DMS79 (cell line): ENCODE data around the gene CES3.
"Not testable (repeated sequence)": the region's sequence is repeated elsewhere in the genome, so short reads cannot be mapped to it uniquely, and the experiment has no call there.

Experiments used
- DNase-seq: peaks from one replicate; lab custom pipeline; 2025; lab: John Stamatoyannopoulos, UW

The CES3 gene

GRCh38 chr16:66972983-66973382 lies 11.9 kb downstream of the CES3 start:
- DNase-seq = no peak

DNA sequence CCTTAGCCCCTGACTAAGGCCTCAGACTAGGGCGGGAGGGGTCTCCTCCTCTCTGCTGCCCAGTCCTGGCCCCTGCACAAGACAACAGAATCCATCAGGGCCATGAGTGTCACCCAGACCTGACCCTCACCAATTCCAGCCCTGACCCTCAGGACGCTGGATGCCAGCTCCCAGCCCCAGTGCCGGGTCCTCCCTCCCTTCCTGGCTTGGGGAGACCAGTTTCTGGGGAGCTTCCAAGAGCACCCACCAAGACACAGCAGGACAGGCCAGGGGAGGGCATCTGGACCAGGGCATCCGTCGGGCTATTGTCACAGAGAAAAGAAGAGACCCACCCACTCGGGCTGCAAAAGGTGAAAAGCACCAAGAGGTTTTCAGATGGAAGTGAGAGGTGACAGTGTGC lies 12.7 kb downstream of the CES3 start:
- DNase-seq = no peak

DNA sequence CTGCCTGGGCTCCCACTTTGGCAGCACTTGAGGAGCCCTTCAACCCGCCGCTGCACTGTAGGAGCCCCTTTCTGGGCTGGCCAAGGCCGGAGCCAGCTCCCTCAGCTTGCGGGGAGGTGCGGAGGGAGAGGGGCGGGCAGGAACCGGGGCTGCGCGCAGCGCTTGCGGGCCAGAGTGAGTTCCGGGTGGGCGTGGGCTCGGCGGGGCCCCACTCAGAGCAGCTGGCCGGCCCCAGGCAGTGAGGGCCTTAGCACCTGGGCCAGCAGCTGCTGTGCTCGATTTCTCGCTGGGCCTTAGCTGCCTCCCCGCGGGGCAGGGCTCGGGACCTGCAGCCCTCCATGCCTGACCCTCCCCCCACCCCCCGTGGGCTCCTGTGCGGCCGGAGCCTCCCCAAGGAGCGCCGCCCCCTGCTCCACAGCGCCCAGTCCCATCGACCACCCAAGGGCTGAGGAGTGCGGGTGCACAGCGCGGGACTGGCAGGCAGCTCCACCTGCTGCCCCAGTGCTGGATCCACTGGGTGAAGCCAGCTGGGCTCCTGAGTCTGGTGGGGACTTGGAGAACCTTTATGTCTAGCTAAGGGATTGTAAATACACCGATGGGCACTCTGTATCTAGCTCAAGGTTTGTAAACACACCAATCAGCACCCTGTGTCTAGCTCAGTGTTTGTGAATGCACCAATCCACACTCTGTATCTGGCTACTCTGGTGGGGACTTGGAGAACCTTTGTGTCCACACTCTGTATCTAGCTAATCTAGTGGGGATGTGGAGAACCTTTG lies 13.3 kb downstream of the CES3 start:
- DNase-seq = not testable (repeated sequence)

DNA sequence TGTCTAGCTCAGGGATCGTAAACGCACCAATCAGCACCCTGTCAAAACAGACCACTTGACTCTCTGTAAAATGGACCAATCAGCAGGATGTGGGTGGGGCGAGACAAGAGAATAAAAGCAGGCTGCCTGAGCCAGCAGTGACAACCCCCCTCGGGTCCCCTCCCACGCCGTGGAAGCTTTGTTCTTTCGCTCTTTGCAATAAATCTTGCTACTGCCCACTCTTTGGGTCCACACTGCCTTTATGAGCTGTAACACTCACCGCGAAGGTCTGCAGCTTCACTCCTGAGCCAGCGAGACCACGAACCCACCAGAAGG lies 13.8 kb downstream of the CES3 start:
- not testable (repeated sequence) for DNase-seq

DNA sequence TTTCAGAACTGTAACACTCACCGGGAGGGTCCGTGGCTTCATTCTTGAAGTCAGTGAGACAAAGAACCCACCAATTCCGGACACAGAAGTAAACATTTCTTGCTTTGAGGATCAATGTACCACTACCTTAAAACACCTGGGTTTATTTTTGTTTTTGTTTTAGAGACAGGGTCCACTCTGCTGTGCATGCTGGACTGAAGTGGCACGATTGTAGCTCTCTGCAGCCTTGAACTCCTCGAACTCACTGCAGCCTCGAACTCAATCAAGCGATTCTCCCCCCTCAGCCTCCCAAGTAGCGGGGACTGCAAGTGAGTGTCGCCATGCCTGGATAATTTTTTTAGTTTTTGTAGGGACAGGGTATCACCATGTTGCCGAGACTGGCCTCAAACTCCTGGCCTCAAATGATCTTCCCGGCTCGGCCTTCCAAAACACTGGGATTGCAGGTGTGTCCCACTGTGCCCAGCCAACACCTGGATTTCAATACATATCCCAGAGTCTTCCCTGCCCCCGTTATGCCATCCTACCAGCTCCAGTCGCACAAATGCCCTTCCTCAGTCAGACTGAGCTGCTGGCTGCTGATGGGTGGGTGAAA lies 14.3 kb downstream of the CES3 start:
- DNase-seq = no peak

GRCh38 chr16:66976746-66977145 lies 15.7 kb downstream of the CES3 start:
- DNase-seq = no peak

- no peak for DNase-seq
These were observed 16.5 kb downstream of the CES3 start for GRCh38 chr16:66977341-66978113.

GRCh38 chr16:66979011-66979717 lies 18.1 kb downstream of the CES3 start:
- DNase-seq = no peak

GRCh38 chr16:66983033-66983432 lies 22.0 kb downstream of the CES3 start:
- DNase-seq = no peak

GRCh38 chr16:66984892-66985311 lies 23.8 kb downstream of the CES3 start:
- DNase-seq = no peak

- no peak for DNase-seq
These were observed 25.5 kb downstream of the CES3 start for GRCh38 chr16:66986559-66986958.

DNA sequence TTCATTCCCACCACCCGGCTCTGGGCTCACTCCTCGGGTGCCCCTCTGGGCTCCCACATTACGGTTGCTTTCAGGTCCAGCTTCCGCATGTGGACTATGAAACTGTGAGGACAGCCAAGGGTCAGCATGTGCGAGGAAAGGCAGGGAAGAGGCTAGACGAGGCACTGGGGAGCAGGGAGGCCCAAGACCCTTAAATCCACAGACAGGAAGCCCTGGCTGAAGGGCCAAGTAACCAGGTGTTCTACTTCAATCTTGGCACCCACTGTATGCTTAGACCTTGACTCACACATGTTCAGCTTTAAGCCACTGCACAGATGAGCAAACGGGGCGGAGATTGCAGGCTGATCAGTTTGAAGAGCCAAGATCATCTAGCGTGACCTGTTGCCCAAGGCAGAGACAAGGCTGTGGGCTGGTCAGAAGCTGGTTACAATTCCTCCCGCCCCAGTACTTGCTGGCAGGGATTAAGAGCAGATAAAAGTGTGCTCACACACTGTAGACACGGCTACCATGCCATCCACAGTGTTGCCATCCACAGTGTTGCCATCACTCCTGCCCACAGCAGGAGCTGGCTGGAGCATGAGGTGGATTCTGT lies 27.2 kb downstream of the CES3 start, which contains the start of gene CES4A:
Gene CES4A (plus strand): TSS at position 393 of the 592 bp plus-strand sequence. CDS start 184 bp downstream, at position 577.
- DNase-seq = no peak

GRCh38 chr16:66991545-66992077 lies 30.5 kb downstream of the CES3 start:
- no peak for DNase-seq

DNA sequence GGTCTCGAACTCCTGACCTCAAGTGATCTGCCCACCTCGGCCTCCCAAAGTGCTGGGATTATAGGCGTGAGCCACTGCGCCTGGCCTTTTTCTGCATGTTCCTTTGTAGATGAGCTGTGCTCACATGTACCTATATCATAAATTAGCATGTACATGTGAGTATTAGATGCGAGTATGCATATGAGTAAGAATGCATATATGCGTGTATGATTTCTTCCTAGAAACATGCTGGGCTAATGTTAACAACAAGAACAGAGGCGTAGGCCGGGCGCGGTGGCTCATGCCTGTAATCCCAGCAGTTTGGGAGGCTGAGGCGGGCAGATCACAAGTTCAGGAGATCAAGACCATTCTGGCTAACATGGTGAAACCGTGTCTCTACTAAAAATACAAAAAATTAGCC lies 32.5 kb downstream of the CES3 start:
- not testable (repeated sequence) for DNase-seq

DNA sequence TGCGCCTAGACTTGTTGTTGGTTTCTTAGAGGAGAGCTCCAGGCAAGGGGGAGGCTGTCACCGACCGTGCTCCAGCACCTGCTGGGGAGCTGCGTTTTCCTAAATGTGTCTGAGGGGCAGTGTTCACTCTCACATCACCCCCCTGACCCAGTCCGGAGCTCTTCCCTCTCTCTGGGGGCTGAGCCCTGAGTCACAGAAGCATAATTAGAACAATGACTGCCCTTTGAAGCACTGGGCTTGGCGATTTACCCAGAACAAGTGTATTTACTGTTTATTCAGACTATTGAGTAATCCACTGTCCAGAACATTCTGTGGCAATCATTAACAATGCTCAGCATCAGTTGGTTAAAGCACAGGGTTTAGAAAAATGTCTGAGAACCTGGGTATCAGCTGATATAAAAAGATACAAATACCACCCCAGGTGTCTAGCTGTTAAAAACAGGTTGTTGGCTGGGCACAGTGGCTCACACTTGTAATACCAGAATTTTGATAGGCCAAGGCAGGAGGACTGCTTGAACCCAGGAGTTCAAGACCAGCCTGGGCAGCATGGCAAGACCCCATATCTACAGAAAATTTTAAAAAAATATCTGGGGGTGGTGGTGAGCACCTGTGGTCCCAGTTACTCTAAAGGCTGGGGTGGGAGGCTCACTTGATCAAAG lies 35.4 kb downstream of the CES3 start:
- DNase-seq = no peak

GRCh38 chr16:66996983-66997358 lies 35.9 kb downstream of the CES3 start:
- DNase-seq = no peak

GRCh38 chr16:67000384-67001351 lies 39.6 kb downstream of the CES3 start:
- peak; percentile 8 for DNase-seq

DNA sequence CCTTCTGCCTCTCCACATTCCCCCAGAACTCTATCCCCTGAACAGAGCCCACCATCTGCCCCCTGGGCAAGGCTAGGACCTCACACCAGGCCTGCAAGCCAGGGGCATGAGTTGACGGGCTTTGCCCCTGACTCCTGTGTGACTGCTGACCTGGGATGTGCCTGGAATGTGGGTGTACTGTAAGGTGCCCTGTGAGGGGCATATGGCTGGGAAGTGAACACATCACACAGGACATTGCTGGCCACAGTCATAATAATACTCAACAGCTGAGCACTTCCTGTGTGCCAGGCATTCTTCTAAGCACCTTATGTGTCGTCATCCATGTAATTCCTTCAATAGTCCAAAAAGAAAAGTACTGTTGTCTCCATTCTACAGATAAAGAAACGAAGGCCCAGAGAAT lies 40.7 kb downstream of the CES3 start:
- no peak for DNase-seq

DNA sequence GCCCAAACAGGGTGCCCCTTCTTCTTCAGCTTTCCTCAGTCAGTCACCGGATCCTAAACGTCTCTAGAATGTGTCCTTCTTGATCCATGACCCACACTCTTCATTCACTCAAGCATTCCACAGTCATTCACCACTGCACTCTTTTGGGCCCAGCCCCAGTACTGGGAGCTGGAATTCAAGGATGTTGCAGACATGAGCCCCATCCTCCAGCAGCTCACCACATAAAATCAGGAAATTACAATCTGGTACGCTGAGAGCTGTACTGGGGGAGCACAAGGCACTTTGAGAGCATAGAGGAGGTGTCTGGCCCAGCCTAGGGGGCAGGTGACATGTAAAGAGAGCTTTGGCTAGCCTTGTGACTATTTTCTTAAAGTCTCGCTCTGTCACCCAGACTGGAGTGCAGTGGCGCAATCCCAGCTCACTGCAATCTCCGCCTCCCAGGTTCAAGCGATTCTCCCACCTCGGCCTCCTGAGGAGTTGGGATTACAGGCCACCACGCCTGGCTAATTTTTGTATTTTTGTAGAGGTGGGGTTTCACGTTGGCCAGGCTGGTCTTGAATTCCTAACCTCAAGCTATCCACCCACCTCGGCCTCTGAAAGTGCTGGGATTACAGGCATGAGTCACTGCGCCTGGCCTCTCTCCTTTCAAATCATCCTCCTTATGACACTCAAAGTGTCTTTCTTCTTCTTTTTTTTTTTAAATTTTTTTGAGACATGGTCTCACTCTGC lies 46.0 kb downstream of the CES3 start:
- DNase-seq = no peak
